HG02678 (cell line): ENCODE measurements around the gene GLDN.
"Not testable (repeated sequence)": the region's sequence is repeated elsewhere in the genome, so short reads cannot be mapped to it uniquely, and the experiment has no call there.

ENCODE experiments used
- ATAC-seq: cut with Tn5 transposase; IDR thresholded peaks from one replicate; pipeline ENCODE4 v1.9.1; 2021; ENCODE audit warnings: mild to moderate bottlenecking, moderate library complexity; ENCODE audit not compliant: unreplicated experiment

Gene GLDN

DNA sequence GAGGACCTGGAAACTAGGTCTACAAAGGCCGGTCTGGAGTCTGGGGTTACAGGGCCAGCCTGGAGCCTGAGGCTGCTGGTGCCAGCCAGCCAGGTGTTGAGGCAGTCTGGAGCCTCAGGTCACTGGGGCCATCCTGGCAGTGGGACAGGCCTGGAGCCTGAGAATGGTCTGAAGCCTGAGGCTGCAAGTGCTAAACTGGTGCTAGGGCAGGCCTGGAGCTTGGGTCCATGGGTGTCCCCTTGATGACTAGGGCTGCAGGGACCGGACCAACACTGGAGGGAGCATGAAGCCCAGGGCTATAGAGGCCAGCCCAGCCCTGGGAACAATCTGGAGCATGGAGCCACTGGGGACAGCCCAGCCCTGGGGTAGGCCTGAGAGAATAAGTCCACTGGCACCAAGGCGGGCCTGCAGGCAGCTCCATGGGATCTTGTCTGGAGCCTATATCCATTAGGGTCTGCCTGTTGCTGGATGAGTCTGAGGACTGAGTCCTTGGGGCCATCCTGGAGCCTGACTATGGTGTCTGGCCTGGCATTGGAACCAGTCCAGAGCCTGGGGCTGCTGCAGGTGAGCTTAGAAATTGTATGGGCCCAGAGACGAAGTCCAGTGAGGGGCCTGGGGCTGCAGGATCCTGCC, 101.9 kb downstream of the GLDN start:
- ATAC-seq = no peak

DNA sequence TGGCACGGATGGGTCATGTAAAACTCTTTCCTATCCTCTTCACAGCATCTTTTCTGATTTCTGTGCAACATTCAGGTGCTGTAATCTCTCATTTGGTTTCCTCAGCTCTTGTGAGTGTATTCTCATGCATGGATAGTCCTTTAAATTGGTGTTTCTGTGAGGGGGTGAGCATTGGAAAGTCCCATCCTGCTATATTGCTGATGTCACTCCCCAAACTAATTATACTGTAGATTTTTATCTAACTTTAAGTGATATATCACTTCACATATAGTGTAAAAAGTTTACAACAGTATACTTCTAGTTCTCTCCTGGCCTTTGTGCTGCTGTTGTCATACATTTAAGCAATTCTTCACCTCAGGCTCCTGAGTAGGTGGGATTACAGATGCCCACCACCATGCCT, 102.7 kb downstream of the GLDN start:
- ATAC-seq = no peak

DNA sequence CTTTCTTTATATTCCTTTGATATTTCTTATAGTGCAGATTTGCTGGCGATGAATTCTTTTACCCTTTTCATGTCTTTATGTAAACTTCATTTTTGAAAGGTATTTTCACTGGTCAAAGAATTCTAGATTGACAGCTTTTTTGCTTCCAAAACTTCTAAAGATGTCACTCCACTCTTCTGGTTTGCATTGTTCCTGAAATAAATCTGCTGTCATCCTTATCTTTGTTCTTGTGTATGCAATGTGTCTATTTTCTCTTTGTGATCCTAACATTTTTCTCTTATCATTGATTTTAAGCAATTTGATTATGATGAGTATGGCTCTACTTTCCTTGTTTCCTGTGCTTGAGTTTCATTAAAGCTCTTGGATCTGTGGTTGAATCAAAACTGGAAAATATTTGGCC, 103.4 kb downstream of the GLDN start:
- no peak for ATAC-seq

DNA sequence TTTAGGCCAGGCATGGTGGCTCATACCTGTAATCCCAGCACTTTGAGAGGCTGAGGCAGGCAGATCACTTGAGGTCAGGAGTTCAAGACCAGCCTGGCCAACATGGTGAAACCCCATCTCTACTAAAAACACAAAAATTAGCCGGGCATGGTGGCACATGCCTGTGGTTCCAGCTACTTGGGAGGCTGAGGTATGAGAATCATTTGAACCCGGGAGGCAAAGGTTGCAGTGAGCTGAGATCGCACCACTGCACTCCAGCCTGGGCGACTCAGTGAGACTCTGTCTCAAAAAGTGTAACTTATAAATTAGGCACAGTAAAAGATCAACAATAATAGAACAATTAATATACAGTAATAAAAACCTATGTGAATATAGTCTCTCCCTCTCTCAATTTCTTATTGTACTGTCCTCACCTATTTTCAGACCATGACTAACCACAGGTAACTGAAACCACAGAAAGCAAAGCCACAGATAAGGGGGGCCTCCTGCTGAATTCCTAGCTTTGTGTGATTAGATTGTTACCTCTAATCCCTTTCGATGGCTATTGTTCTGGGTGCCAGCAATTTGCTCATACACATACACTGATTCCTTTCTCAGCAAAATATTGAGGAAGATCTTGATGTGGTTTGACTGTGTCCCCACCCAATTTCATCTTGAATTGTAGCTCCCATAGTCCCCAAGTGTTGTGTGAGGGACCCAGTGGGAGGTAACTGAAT, 104.7 kb downstream of the GLDN start:
- not testable (repeated sequence) for ATAC-seq

DNA sequence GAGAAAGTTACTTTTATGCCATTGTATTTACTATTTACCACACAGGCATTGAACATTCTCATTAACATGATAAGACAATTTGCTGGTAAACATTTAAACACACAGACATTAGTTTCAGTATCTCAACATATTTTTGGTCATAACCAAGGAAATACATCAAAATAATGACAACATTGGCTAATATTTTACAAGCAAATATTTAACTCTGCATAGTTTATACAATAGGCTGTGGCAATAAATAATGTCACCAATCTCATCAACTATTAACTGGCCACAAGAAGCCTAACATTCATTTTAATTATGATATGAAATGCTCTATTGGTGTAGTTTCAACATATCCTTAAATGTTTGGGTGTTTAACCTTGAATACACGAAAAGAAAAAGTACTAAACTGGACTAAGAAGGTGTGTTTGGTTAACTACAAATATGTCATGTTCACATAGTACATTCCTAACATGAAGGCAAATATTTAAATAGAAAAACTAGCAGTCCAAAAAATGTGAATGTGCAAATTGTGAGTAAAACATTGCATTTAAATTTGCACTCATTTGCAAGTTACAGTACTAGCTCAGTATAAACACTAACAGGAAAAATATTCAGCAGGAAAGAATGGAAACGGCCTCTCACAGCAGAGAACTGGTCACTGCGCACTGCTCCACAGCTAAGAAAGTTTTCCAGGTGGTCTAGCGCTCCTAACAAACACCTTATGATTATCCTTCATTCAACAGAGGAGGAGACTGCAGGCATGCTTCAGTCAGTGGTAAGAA, 106.6 kb downstream of the GLDN start:
- ATAC-seq = no peak

DNA sequence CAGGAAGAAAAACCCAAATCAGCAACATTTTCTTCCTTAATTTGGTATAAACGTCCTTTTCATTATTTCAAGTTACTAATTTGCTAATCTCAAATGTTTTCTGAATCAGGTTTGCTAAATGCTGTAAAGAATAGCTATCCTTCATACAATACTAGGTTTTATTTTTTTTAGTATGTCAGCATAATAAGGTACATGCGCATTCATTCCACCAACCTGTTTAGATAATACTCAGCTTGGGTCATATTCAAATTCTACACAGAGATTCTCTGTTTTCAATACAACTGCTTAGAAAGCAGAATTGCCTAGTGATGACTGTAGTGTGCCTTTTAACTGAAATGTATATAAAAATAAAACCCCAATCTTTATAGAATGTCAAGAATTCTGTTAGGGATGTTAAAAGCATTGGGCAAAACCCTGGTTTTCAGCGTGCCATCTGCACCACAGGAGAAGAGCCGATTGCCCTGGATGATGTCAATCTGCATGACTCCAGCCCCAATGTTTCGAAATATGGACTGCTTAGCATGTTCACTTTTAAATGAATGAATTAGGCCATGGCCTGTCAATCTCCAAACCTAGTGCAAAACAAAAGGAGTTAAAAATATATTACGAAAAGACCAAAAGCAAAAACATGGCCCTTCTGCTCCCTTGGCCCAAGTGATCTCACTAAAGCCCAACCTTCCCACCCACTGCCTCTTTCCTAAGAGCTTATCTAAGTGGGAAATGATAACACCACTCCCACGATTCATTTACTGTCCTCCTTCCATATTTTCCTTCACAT, 107.4 kb downstream of the GLDN start:
- ATAC-seq = no peak

DNA sequence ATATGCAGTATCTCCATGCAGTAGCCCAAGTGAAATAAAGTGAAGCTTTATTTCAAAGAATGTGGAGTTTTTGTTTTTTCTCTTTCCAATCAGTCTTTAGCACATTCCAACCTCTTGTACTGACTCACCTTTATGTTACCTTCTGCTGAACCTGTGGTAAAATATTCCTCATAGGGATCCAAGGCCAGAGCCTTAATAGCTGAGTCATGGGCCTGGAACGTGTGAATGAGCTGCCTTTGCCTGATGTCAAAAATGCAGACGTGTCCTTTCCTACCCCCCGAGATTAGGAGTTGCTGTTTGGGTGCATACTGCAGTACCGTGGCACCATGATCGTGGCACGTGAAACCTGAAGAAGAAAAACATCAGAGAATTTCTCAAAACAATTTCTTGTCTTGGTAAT, 108.5 kb downstream of the GLDN start:
- ATAC-seq = no peak
